A673 (cell line): ENCODE data around the gene RAB3C.

Experiments used
- CTCF ChIP-seq: fragments of 300-800, 200-600 bp; sonication (generic); conservative IDR thresholded peaks from 2 replicates; pipeline ENCODE4 v1.5.1; 2017; ENCODE audit warnings: low read depth, mild to moderate bottlenecking, antibody characterized with exemption, low read length, moderate library complexity, mixed read lengths
- EZH2 ChIP-seq: fragments of 200-600 bp; sonication (generic); IDR thresholded peaks from 2 replicates; pipeline ENCODE4 v1.6.1; 2017; ENCODE audit warnings: borderline replicate concordance, low read depth, mild to moderate bottlenecking, mixed read lengths, antibody characterized with exemption, low read length; ENCODE audit not compliant: poor library complexity, severe bottlenecking

GRCh38 chr5:58827463-58827862, 244.6 kb downstream of the RAB3C start:
- TF ChIP-seq CTCF = no peak
- TF ChIP-seq EZH2 = no peak
